ENCODE measurements around the gene GALR1.

- TF ChIP-seq CTCF (IDR thresholded peaks at IDR 0.05) (no peak), POLR2AphosphoS5 (IDR thresholded peaks at IDR 0.05) (no peak), POLR2A (IDR thresholded peaks at IDR 0.05) (no peak)
Measured at GRCh38 chr18:77262643-77263465, 13.2 kb downstream of the GALR1 start.

All from stomach (tissue), 4 donors.